T-helper 17 cell (primary cell): Measurements from ENCODE around the gene ADGRB2. TPM values are rescaled to one million over a fixed set of nuclear protein-coding genes. Genes with fewer than 3 reads are reported as not detected.

Experiments used
- ATAC-seq: fragments of 150-1000 bp; cut with Tn5 transposase; 2 replicates; pipeline ENCODE4 v1.10.0; 2021; ENCODE audit warnings: mild to moderate bottlenecking, moderate library complexity
- DNase-seq, 3 donors: peaks; one replicate each; pipeline versions ENCODE4 v3.0.0 to v3.0.0-alpha.2; 2020 to 2021
- H3K9me3 ChIP-seq: one replicate; pipeline ENCODE4 v1.7.0; 2013; ENCODE audit warnings: low read length, mild to moderate bottlenecking; ENCODE audit not compliant: control insufficient read depth, poor library complexity, severe bottlenecking
- H3K27ac Mint-ChIP-seq: one replicate; pipeline ENCODE4 v1.8.0; 2022; ENCODE audit warnings: mild to moderate bottlenecking, moderate library complexity, mixed read lengths
- H3K27me3 Mint-ChIP-seq: one replicate; pipeline ENCODE4 v1.8.0; 2022; ENCODE audit warnings: mixed read lengths
- H3K36me3 Mint-ChIP-seq: one replicate; pipeline ENCODE4 v1.8.0; 2022; ENCODE audit warnings: low read depth, mixed read lengths
- H3K4me1 Mint-ChIP-seq: one replicate; pipeline ENCODE4 v1.8.0; 2022; ENCODE audit warnings: mild to moderate bottlenecking, mixed read lengths
- H3K4me3 Mint-ChIP-seq: one replicate; pipeline ENCODE4 v1.8.0; 2022; ENCODE audit warnings: mild to moderate bottlenecking, moderate library complexity, mixed read lengths
- total RNA-seq, 4 donors: library from RNA in 2 of 4; stranded (reverse) in 2 of 4; gene quantifications; one replicate each; pipeline ENCODE4 v1.2.3 and lab custom pipeline; 2022 to 2026

The ADGRB2 gene
- total RNA-seq, 2 donors from 2014 or later, result 1.0 to 1.4 TPM

- ATAC-seq, result no peak
- Mint-ChIP-seq H3K4me3 (no peak overlapping the region), H3K27ac (no peak overlapping the region), H3K36me3 (no peaks in the 10 kb centered on the region), H3K27me3 (no peaks in the 10 kb centered on the region), H3K4me1 (peaks cover 8% of the 10 kb centered on the region)
- no peak for DNase-seq
- no peaks in the 10 kb centered on the region for H3K9me3 ChIP-seq
These were observed 69.8 kb downstream of the ADGRB2 start for GRCh38 chr1:31694069-31694963.

GRCh38 chr1:31693231-31693630, 70.9 kb downstream of the ADGRB2 start:
- no peaks in the 10 kb centered on the region for H3K36me3 Mint-ChIP-seq
- no peak overlapping the region for H3K4me3 Mint-ChIP-seq
- H3K4me1 Mint-ChIP-seq, result peaks cover 4% of the 10 kb centered on the region
- ATAC-seq, result no peak
- H3K9me3 ChIP-seq, result no peaks in the 10 kb centered on the region
- H3K27ac Mint-ChIP-seq, result no peak overlapping the region
- peaks cover 6% of the 10 kb centered on the region for H3K27me3 Mint-ChIP-seq
- DNase-seq, result no peak

- H3K4me1 Mint-ChIP-seq, result no peaks in the 10 kb centered on the region
- no peak overlapping the region for H3K27ac Mint-ChIP-seq
- H3K4me3 Mint-ChIP-seq, result no peak overlapping the region
- no peaks in the 10 kb centered on the region for H3K9me3 ChIP-seq
- peaks cover 9% of the 10 kb centered on the region for H3K27me3 Mint-ChIP-seq
- no peaks in the 10 kb centered on the region for H3K36me3 Mint-ChIP-seq
- ATAC-seq (no peak), DNase-seq (no peak)
These were observed 72.2 kb downstream of the ADGRB2 start for GRCh38 chr1:31691951-31692350.

- DNase-seq, result no peak
- no peaks in the 10 kb centered on the region for H3K9me3 ChIP-seq
- ATAC-seq, result no peak
- no peaks in the 10 kb centered on the region for H3K36me3 Mint-ChIP-seq
- no peak overlapping the region for H3K4me3 Mint-ChIP-seq
- H3K4me1 Mint-ChIP-seq, result no peaks in the 10 kb centered on the region
- H3K27me3 Mint-ChIP-seq, result peaks cover 14% of the 10 kb centered on the region
- no peak overlapping the region for H3K27ac Mint-ChIP-seq
These were observed 72.7 kb downstream of the ADGRB2 start for GRCh38 chr1:31691446-31691845.

- no peaks in the 10 kb centered on the region for H3K36me3 Mint-ChIP-seq
- no peak overlapping the region for H3K27ac Mint-ChIP-seq
- H3K4me1 Mint-ChIP-seq, result no peaks in the 10 kb centered on the region
- no peaks in the 10 kb centered on the region for H3K9me3 ChIP-seq
- ATAC-seq (no peak), DNase-seq (no peak)
- peaks cover 20% of the 10 kb centered on the region for H3K27me3 Mint-ChIP-seq
- no peak overlapping the region for H3K4me3 Mint-ChIP-seq
These were observed 73.2 kb downstream of the ADGRB2 start for GRCh38 chr1:31690921-31691320.

- H3K9me3 ChIP-seq, result no peaks in the 10 kb centered on the region
- H3K36me3 Mint-ChIP-seq, result no peaks in the 10 kb centered on the region
- ATAC-seq, result no peak
- H3K27me3 Mint-ChIP-seq, result peaks cover 30% of the 10 kb centered on the region
- H3K27ac Mint-ChIP-seq, result no peak overlapping the region
- DNase-seq, result no peak
- H3K4me1 Mint-ChIP-seq, result no peaks in the 10 kb centered on the region
- H3K4me3 Mint-ChIP-seq, result no peak overlapping the region
These were observed 74.3 kb downstream of the ADGRB2 start for GRCh38 chr1:31689854-31690253.

GRCh38 chr1:31689379-31689778, 74.8 kb downstream of the ADGRB2 start:
- ATAC-seq, result no peak
- H3K36me3 Mint-ChIP-seq, result no peaks in the 10 kb centered on the region

GRCh38 chr1:31688233-31688918, 75.8 kb downstream of the ADGRB2 start:
- H3K27me3 Mint-ChIP-seq, result peaks cover 34% of the 10 kb centered on the region
- no peaks in the 10 kb centered on the region for H3K36me3 Mint-ChIP-seq
- H3K4me1 Mint-ChIP-seq, result no peaks in the 10 kb centered on the region
- no peak overlapping the region for H3K27ac Mint-ChIP-seq
- DNase-seq (no peak), ATAC-seq (no peak)
- no peaks in the 10 kb centered on the region for H3K9me3 ChIP-seq
- H3K4me3 Mint-ChIP-seq, result no peak overlapping the region

More at GRCh38 chr1:31689379-31689778, 74.8 kb downstream of the ADGRB2 start:
- H3K4me1 Mint-ChIP-seq, result no peaks in the 10 kb centered on the region
- no peak overlapping the region for H3K27ac Mint-ChIP-seq
- DNase-seq, result no peak
- H3K27me3 Mint-ChIP-seq, result peaks cover 34% of the 10 kb centered on the region
- no peaks in the 10 kb centered on the region for H3K9me3 ChIP-seq
- no peak overlapping the region for H3K4me3 Mint-ChIP-seq

- H3K9me3 ChIP-seq, result no peaks in the 10 kb centered on the region
- H3K36me3 Mint-ChIP-seq, result no peaks in the 10 kb centered on the region
- H3K4me3 Mint-ChIP-seq, result no peak overlapping the region
- H3K4me1 Mint-ChIP-seq, result no peaks in the 10 kb centered on the region
- no peak for DNase-seq
- no peak for ATAC-seq
- H3K27ac Mint-ChIP-seq, result no peak overlapping the region
- H3K27me3 Mint-ChIP-seq, result peaks cover 34% of the 10 kb centered on the region
These were observed 76.5 kb downstream of the ADGRB2 start for GRCh38 chr1:31687601-31688000.

GRCh38 chr1:31685795-31686194, 78.3 kb downstream of the ADGRB2 start:
- no peak overlapping the region for H3K4me3 Mint-ChIP-seq
- DNase-seq, result no peak
- ATAC-seq, result no peak
- no peaks in the 10 kb centered on the region for H3K36me3 Mint-ChIP-seq
- no peak overlapping the region for H3K27ac Mint-ChIP-seq
- H3K4me1 Mint-ChIP-seq, result no peaks in the 10 kb centered on the region
- peaks cover 45% of the 10 kb centered on the region for H3K27me3 Mint-ChIP-seq
- no peaks in the 10 kb centered on the region for H3K9me3 ChIP-seq

- Mint-ChIP-seq H3K4me3 (no peak overlapping the region), H3K36me3 (no peaks in the 10 kb centered on the region), H3K4me1 (no peaks in the 10 kb centered on the region), H3K27me3 (peaks cover 49% of the 10 kb centered on the region), H3K27ac (no peak overlapping the region)
- DNase-seq (no peak), ATAC-seq (no peak)
- H3K9me3 ChIP-seq, result no peaks in the 10 kb centered on the region
These were observed 80.1 kb downstream of the ADGRB2 start for GRCh38 chr1:31683997-31684396.

- Mint-ChIP-seq H3K4me3 (no peak overlapping the region), H3K27me3 (peaks cover 34% of the 10 kb centered on the region), H3K4me1 (no peaks in the 10 kb centered on the region), H3K36me3 (no peaks in the 10 kb centered on the region), H3K27ac (no peak overlapping the region)
- no peaks in the 10 kb centered on the region for H3K9me3 ChIP-seq
- DNase-seq (no peak), ATAC-seq (no peak)
These were observed 82.7 kb downstream of the ADGRB2 start for GRCh38 chr1:31681415-31681814.

- ATAC-seq (no peak), DNase-seq (no peak)
- H3K27me3 Mint-ChIP-seq, result peaks cover 26% of the 10 kb centered on the region
- H3K4me1 Mint-ChIP-seq, result no peaks in the 10 kb centered on the region
- no peak overlapping the region for H3K27ac Mint-ChIP-seq
- H3K4me3 Mint-ChIP-seq, result no peak overlapping the region
- H3K9me3 ChIP-seq, result no peaks in the 10 kb centered on the region
- H3K36me3 Mint-ChIP-seq, result no peaks in the 10 kb centered on the region
These were observed 84.4 kb downstream of the ADGRB2 start for GRCh38 chr1:31679676-31680230.
